NCI-H446 (cell line): ENCODE data around the gene LRRTM4.

Source experiments
- DNase-seq, 2 experiments: peaks; one replicate each; lab custom pipeline; 2025; lab: John Stamatoyannopoulos, UW

LRRTM4 gene

DNA sequence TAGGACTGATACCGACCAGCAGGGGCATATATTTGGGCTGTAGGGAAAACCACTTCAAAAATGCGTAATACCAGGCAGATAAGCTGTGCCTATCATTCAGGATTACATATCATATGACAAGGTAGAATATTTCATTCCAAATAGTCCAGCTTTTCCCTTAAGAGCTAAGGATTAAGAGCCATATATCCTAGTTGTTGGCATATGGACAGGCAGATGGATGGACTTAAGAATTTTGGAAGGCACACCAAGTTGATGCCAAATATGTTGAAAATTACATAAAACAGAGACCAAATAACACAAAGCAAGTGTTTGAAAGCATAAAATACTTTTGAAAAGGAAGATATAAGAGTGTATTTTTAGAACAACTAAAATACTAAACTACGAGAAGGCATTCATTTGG lies 52.1 kb downstream of the LRRTM4 start:
- DNase-seq: no peak

DNA sequence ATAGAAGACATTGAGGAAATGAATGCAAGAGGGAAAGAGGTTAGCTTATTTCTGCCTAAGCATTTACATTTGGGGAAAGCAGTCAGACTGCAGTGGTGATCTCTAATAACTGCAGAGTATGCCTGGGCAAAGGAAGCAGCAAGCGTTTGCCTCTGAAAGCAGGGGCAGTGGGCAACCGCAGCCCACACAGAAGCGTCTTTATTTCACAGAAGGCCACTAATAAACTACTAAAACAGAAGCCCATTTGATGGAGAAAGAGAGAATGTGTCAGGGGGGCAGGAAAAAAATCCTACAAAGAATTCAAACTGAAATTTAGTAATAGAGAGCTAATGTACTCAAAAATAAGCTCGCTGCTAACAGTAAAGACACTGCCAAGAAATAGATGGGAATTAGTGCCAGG lies 53.1 kb downstream of the LRRTM4 start:
- DNase-seq: no peak

DNA sequence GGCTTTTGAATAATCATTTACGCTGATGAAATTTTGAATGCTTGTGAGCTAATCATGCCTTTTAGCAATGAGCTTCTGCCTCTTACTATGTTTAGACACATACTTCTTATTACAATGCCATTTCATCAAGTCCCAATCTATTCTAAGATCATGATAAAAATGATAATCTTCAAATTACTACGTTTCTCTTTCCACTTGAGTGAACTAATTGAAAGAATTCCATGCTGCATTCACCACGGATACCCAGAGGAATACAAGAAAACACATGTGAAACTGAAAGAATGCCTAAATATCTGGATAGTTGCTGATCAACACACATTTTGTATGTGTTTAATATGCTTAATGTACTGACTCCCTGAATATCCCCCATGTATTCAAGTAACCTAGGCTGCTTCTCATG lies 62.3 kb downstream of the LRRTM4 start:
- no peak for DNase-seq

DNA sequence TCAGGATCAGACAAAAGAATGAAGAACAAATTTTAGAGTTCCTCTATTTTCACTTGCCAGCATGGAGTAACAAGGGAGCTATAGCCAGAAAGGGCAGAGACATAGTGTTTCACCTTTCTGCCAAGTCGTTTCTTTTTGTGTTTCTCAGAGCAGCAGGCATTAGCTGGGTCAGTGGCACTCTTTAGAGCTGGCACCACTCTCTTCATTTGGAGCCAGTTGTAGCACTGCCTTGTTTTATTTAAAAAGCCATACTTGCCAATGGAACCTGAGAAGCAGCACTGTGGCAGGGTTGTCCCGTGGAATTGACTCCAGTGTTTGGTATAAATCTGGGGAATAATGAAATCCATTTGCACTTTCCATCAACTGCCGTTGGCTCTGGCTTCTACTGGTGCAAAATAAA lies 64.0 kb downstream of the LRRTM4 start:
- no peak for DNase-seq

DNA sequence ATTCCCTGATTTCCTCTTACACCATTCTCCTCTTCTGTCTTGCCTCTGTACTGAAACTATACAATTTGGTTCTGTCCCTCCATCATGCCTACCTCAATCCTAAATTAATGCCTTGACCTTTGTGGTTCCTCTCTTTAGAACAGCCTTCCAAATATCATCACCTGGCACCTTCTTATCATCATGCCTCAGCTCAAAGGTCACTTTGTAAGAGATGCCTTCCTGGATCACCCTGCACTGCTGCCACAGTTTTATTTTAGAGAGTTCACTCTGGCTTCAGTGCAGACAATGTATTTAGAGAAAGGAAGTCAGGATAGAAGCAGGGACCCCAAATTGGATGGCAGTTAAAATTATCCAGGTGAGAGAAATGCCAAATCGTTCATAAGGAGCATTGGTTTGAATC lies 64.5 kb downstream of the LRRTM4 start:
- DNase-seq: no peak

DNA sequence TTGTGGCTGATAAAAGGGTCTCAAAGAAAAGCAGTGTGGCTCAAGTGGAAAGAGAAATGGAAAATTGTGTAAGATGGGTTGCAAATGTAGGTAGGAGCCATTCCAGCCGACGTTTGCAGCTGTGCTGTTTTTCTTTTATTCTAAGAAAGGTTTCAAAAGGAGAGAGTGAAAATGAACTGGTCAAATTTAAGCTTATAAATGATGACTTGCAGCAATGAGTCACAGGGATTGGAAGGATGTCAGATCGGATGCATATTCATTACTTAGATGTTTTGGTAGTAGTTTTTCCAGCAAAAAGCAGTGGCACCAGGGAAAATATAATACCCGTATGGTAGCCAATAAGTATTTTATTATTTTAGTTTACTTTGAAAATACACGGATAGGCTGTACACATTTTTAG lies 79.1 kb downstream of the LRRTM4 start:
- no peak for DNase-seq

DNA sequence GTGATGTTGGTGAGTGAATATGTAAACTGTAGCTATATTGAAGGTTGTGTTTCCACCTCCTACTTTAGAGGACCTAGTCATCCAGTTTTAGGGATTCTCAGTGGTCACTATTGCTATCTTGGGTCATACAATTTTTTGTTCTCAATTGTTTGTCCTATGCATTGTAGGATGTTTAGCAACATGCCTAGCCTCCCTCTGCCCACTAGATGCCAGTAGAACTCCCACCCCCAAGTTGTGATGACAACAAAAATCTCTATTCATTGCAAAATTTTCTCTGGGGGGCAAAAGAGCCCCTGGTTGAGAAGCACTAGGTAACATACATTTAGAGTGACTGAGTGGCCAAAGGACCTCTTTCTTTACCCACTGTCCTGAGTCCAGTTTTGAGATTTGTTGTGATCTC lies 87.3 kb downstream of the LRRTM4 start:
- no peak for DNase-seq

DNA sequence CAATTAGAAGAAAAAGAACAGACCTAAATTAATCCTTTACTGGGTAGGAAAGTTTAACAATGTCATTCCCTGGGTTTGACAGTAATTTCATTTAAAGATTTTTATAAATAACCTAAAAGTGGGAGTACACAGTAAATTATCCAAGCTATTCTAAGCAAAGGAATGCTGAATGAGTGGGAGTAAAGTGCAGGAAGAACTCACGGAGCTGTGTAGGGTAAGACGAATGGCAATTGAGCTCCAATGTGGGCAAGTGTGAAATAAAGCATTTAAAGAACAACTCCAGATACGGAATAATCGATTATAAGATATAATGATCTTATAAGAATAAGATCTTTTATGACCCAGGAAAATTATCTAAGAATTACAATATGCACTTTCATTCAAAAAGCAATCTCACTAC lies 93.2 kb downstream of the LRRTM4 start:
- DNase-seq: no peak

DNA sequence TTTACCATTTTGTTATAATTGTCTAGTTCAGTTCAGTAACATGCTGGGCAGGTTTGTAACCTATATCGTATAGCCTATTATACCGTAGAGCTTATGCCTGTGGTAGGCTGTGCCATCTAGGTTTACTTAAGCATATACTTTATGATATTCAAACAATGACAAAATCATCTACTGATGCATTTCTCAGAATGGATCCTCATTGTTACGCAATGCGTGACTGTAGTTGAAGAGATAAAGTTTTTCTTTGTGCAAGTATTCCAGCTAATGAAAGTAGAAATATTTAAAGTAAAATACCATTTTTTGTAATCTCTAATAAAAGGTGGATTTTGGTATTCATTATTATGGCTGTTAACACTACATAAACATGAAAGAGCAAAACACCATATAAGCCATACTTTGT lies 100.2 kb downstream of the LRRTM4 start:
- DNase-seq: no peak

DNA sequence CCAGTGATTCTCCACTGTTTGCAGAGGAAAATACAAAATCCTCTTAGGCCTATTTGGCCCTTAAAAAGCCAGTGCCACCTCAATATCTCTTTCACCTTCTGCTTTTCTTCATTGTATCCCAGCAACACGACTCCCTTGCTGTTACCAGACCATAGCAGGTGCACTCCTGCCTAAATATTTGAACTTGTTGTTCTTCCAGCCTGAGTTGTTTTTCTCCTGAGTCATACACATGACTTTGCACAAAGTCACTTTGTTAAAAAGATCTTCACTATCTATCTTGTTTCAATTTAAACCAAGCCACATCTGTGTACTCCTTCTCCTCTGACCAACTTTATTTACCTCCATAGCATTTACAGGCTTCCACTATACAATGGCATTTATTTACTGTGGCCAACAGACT lies 103.6 kb downstream of the LRRTM4 start:
- no peak for DNase-seq

DNA sequence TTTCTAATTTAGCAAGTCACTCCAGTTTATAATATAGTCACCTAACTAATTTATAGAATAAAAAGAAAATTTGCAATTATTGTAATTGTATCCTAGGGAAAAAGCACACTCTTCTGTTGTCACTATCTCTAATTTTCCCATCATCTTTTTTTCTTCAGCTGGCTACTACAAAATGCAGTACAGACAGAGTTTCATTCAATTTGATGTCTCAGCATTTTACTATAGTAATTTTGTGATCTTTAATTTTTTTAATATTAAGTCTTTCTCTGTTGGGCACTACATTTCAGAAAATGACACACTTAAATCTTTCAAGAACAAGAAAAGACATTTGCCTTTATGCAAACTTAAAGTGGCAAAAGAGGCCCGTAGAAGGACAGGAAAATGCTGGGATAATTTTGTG lies 118.0 kb downstream of the LRRTM4 start:
- no peak for DNase-seq

DNA sequence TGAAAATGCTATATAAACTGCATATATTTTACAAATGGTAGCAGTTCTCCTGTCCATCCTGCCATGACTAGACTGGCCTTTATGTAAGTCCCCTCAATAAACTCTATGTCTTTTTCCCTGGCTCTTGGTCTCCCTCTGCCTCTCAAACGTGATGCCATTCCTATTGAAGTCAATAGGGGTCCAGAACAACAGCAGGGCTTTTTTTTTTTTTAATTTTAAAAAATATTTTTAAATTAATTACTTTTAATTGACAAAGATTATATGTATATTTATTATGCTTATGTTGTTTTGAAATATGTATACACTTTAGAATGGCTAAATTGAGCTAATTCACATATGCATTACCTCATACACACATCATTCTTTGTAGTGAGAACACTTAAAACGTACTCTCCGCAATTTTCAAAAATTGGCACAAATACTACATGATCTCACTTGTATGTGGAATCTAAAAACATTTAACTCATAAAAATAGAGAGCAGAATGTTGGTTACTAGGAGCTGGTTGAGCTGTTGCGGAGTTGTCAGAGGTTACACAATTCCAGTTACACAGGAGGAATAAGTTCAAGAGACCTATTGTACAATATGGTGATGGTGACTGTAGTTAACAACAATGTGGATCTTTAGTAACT lies 123.1 kb downstream of the LRRTM4 start:
- no peak for DNase-seq

DNA sequence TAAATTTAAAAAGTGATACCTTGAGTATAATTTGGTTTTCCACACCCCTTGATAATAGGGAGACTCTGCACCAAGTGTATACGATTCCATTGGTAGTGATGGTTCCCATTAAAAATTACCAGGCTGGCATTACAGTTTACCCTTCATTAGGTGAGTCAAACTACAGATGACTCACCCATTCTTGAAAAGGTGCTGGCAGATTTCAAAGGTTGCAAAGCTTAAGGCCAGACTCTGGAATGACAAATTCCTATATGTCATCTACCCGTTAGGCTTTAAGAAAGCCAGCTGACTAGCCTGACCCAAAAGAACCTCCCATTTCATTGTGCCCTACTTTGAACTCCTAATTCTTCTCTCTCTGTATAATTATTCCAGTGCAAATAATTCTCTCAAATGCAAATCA lies 124.4 kb downstream of the LRRTM4 start:
- DNase-seq: no peak

DNA sequence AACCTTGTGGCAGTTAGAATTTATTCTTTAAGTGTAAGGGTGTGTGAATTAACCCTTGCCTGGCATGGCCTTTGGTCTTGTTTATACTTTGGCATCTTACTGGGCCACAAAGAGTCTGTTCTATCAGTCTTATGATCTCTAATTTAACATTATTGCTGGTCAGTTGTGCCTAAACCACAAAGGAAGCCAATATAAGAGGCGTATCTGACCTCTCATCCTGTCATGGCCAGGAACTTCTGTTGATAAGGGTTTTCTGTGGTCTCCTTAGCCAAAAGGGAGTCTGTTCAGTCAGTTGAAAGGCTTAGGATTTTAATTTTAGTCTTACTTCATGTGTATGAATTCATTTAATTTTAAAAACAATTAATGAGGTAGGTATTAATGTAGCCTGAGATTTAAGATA lies 127.2 kb downstream of the LRRTM4 start:
- no peak for DNase-seq

DNA sequence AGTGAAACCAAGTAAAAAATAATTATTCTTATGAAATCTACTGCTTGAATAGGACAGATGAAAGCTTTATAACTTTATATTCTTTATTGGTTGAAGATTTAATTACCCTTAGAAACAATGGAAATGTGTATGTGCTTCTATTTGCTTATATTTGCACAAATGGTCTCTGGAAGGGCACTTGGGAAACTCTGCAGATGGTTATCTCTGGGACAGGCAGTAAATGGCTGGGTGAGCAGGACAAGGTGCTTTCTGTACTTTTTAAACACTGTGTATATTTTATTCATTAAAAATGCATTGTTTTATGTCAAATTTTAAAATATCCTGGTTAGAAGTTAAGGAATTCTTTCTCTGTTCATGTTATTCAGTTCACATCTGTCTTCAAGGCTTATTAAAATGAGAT lies 131.1 kb downstream of the LRRTM4 start:
- DNase-seq: no peak

DNA sequence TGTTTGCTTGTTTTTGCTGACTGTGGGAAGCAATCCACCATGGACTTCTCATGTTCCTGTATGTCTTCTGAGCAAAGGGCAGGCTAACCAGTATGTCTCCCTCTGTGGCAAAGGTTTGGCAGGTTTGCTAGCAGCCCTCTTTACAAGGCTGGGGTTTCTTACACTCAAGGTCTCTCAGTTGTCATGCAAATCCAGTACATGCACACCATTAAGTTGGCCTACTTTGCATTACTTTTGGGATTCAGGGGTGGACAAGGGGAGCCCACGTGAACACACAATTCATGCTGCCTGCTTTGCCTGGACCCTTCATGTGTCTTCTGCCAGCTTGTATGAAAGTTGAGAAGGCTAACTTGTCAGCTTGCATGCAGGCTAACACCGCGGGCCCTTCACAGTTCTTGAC lies 134.9 kb downstream of the LRRTM4 start:
- no peak for DNase-seq

DNA sequence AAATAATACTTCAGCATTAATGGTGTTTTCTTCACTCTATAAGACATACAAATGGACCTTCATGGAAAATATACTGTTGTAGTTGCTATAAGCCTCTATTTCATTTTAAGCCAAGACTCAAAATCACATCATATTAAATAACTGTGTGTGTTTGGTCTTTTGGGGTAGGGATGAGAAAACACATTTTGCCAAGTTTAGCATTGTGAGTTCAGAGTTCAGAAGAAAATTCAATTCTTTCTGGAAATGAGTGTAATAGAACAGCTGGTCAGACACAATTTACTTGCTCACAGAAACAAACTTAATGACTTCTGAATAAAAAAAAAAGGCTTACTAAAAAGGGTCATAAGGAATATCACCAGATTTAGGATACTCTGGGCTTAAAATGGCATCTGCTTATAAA lies 149.5 kb downstream of the LRRTM4 start:
- DNase-seq: no peak

DNA sequence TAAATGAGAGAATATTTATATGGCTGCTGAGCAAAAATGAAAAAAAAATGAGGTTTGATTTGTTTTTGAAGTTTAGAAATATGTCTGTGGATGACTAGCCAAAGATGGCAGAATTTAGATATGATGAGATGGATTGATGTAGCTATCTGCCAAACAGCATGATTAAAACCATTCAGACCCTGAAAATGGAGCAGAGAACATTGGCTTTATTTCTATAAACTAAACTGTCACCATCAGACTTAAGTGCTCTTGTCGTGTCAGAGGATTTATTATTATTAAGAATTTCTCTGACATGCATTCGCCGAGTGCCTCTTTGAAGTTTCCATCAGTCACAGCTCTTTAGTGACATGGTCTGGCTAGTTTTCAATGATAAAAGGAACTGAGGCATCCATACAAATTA lies 151.7 kb downstream of the LRRTM4 start:
- DNase-seq: no peak

DNA sequence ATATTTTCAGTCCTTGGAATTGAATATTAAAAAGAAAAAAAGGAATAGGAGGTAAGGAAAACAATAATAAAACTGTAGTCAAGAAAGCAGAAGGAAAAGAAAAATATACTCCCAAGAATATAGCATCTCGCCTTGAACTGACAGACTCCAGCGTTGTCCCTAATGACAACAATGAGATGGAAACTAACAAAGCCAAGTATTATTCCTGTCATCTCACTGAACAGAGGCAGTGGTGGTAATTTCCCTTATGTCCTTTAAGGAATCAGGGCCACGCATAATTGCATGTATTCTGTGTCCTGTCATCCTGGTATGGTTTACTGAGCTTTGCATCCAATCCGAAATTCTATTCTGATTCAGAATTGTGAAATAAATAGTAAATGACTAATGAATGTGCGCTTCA lies 158.9 kb downstream of the LRRTM4 start:
- no peak for DNase-seq

DNA sequence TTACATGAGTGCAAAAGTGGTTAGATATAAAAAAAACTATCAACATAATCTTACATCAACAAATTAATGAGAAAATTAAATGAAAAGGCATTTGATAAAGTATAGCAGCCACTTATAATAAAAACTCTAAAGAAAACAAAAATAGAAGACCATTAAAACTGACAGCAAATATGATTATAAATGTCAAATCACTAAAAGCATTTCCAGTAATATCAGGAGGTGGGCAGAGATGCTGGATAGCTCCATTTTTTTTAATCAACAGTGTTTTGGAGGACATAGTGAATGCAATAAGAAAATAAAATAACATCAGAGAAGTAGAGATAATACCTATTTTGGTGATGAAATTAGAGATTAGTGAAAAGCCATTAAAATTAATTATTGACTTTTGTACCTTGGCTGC lies 173.4 kb downstream of the LRRTM4 start:
- no peak for DNase-seq

DNA sequence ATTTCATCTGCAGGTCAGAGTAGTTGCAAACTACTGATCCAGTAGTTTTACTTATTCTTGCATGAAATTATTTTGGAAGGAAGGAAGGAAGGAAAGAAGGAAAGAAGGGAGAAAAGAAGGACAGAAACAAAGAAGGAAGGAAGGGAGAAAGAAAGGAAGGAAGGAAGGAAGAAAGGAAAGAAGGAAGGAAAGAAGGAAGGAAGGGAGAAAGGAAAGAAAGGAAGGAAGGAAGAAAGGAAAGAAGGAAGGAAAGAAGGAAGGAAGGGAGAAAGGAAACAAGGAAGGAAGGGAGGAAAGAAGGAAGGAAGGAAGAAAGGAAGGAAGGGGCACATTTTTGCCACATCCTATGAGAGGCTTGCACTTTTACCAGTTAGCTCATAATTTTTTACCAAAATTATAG lies 186.2 kb downstream of the LRRTM4 start:
- no peak for DNase-seq

DNA sequence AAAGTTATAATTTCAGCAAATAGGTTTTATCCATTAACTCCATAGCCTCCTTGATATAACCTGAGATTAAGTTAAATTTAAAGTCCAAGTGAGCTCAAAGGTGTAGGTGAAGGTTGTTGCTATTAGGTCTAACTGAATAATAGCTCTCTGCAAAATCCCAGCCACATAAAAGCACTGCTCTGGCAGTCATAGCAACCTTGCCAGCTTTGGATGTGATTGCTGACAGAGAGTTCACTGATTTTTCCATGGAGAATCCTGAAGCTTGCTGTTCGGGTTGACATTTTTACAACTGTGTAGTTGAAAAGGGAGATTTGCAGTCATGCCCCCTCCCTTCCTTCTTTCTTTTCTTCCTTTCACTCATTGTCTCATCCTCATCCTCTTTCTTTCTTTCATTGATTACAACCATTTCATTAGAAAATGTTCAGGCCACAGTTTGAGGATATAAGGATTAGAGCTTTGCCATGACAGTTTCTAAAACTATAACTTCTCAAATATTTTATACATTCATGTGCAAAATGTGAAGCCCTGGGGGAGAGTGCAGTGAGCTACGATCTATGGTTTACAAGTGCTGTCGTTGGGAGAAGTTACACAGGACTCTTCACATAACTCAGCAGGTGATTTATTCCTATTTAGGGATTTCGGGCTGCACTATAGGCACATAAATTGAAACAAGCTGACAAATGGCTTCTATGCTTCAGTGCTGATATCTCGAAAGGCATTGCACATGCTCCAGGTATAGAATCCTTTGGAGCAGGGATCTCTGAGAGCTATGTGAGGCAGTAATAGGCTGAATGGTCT lies 193.8 kb downstream of the LRRTM4 start:
- DNase-seq: no peak

DNA sequence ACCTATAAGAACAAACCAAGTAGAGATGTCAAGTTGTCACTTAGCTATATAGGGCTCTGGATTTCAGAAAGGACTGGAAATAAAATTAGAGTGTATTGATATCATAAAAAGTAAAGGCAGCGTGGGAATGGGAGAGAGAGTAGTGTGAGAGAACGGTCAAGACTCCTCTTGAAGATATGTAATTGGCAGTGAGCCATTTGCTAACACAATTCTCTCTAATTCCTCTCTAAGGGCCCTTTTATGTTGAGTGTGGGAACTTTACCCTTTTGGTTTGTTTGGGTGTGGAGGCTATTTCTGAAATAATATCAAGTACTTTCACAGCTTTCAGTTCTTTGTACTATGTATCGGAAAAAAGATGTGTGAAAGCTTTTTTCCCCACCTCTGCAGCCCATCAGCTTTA lies 196.8 kb downstream of the LRRTM4 start:
- DNase-seq: no peak

DNA sequence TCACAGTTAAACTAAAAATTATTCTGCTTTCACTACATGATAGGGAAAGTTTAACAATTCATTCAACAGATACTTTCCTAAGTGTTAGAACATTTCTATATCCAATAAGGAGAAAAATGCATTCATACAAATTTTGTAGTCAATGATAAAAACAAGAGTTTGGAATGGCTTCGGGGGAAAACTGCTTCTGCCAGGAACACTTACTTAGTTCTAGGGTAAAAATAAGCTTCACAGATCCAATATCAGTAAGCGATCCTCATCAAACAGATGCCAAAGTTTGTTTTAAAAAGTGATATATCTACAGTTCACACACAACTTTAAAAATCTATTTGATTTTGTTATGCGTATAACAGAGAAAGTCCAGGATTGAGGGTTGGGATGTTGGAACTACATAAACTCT lies 199.7 kb downstream of the LRRTM4 start:
- no peak for DNase-seq
